Thyroid gland (tissue), 4 donors: ENCODE results near the gene NUMBL.

Experiments
- CTCF ChIP-seq, 6 experiments: fragments of 200-600 bp in 3 of 6; fragments of 450-650 bp in 3 of 6; sonication (generic) in 3 of 6; IDR thresholded peaks; one replicate each; pipeline ENCODE4 v1.5.1; 2016 to 2019; ENCODE audit warnings: antibody characterized with exemption in 6 of 6, mild to moderate bottlenecking in 2 of 6, inconsistent platforms in 1 of 6, moderate library complexity in 1 of 6
- POLR2A ChIP-seq, 2 donors: fragments of 450-650 bp; IDR thresholded peaks; one replicate each; pipeline ENCODE4 v1.6.1; 2017; ENCODE audit warnings: antibody characterized with exemption in 2 of 2, mild to moderate bottlenecking in 2 of 2, moderate library complexity in 1 of 2

GRCh38 chr19:40639638-40639982 lies 50.8 kb downstream of the NUMBL start:
- TF ChIP-seq CTCF (IDR thresholded peaks at IDR 0.05), result no peak
- TF ChIP-seq POLR2A (IDR thresholded peaks at IDR 0.05), result no peak
